ENCODE measurements around the gene KLHL9. TPM values are rescaled to one million over a fixed set of nuclear protein-coding genes. Genes with fewer than 3 reads are reported as not detected.
A peak's percentile ranks its signal among the peaks of the same experiment; 100 is the strongest.
"Not testable (repeated sequence)": the region's sequence is repeated elsewhere in the genome, so short reads cannot be mapped to it uniquely, and the experiment has no call there.

KLHL9 gene
- total RNA-seq, 3 donors from 2014 or later (not counting 1 experiment from before 2014, with no cell fraction given): 13.5 to 17.2 (median 13.6) TPM

DNA sequence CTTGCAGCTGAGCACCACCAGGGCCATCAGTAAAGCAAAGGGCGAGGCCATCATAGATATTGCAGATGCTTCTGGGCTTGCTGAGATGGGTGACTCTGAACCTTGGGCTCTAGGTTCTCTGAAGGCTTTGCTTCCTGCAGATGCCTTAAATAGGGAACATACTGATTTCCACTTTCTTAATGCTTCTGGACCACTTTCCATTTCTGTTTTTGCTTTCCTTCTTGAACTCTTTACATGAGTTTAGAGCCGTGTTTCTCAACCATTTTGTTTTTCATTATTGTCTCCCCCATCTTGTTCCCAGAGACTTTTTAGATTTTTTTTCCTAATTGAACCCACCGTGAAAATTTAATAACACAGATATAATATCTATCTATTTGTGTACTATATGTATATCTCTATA lies 32.8 kb upstream of the KLHL9 start, which contains the start of gene IFNA13:
Gene IFNA13, minus strand, starts transcription at position 101 of the 400 bp plus-strand sequence. Its CDS starts 47 bp downstream, at position 54.
- H3K27me3 Mint-ChIP-seq (ENCODE audit: low read depth in 2 of 2): peaks cover 24 to 45% of the 10 kb centered on the region in 2 donors
- intact Hi-C loops (cut with micrococcal nuclease): no loop called here

DNA sequence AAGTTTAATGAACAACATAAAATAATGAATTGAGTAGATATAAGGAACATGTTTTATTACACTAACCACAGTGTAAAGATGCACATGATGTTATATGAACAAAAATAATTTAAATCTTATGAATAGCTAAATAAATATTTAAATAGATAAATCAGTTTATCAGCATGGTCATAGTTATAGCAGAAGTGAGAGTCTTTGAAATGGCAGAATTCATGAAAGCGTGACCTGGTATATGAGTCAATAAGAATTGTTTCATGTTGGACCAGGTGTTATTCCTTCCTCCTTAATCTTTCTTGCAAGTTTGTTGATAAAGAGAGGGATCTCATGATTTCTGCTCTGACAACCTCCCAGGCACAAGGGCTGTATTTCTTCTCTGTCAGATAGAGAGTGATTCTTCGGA lies 32.0 kb upstream of the KLHL9 start:
- H3K27me3 ChIP-seq (ENCODE audit: control insufficient read depth, insufficient read depth, low read length); H3K36me3 ChIP-seq (ENCODE audit: control insufficient read depth, insufficient read depth, low read length); H3K9me3 ChIP-seq (ENCODE audit: control insufficient read depth, insufficient read depth, low read length); H3K9me3 Mint-ChIP-seq; H3K4me3 Mint-ChIP-seq; DNase-seq; H3K4me3 ChIP-seq (ENCODE audit: low read length); ATAC-seq; H3K27ac ChIP-seq (ENCODE audit: low read length); intact Hi-C loops (cut with micrococcal nuclease); H3K4me1 Mint-ChIP-seq; H3K36me3 Mint-ChIP-seq; H3K4me1 ChIP-seq (ENCODE audit: control insufficient read depth, insufficient read depth, low read length); H3K27ac Mint-ChIP-seq: not testable (repeated sequence)
- WGBS (ENCODE audit: insufficient coverage): no CpG with 5 or more reads among the region's 2 CpGs
- peaks cover 22 to 42% of the 10 kb centered on the region in 2 donors for H3K27me3 Mint-ChIP-seq (ENCODE audit: low read depth in 2 of 2)

More for the DNA sequence above, 32.8 kb upstream of the KLHL9 start, which contains the start of gene IFNA13:
- Mint-ChIP-seq H3K36me3 (no peaks in the 10 kb centered on the region), H3K27ac (no peak within 1 kb of the TSS), H3K4me1 (no peaks in the 10 kb centered on the region), H3K9me3 (no peaks in the 10 kb centered on the region), H3K4me3 (no peak within 1 kb of the TSS)
- DNase-seq (no peak), ATAC-seq (no peak)
- WGBS (ENCODE audit: insufficient coverage): 94% methylated on average over 2 of the region's 3 CpGs
- H3K4me1 ChIP-seq (ENCODE audit: control insufficient read depth, insufficient read depth, low read length): no peaks in the 10 kb centered on the region
- no peak within 1 kb of the TSS for H3K27ac ChIP-seq (ENCODE audit: low read length)
- no peak within 1 kb of the TSS for H3K4me3 ChIP-seq (ENCODE audit: low read length)
- no peaks in the 10 kb centered on the region for H3K36me3 ChIP-seq (ENCODE audit: control insufficient read depth, insufficient read depth, low read length)
- no peaks in the 10 kb centered on the region for H3K9me3 ChIP-seq (ENCODE audit: control insufficient read depth, insufficient read depth, low read length)
- TF ChIP-seq CTCF (IDR thresholded peaks at IDR 0.05): no peak
- peaks cover 7% of the 10 kb centered on the region for H3K27me3 ChIP-seq (ENCODE audit: control insufficient read depth, insufficient read depth, low read length)

GRCh38 chr9:21362287-21362686 lies 27.1 kb upstream of the KLHL9 start:
- Histone ChIP-seq H3K27ac (ENCODE audit: low read length) (no peak overlapping the region), H3K36me3 (ENCODE audit: control insufficient read depth, insufficient read depth, low read length) (no peaks in the 10 kb centered on the region), H3K4me1 (ENCODE audit: control insufficient read depth, insufficient read depth, low read length) (peaks cover 7% of the 10 kb centered on the region), H3K4me3 (ENCODE audit: low read length) (no peak overlapping the region), H3K9me3 (ENCODE audit: control insufficient read depth, insufficient read depth, low read length) (no peaks in the 10 kb centered on the region), H3K27me3 (ENCODE audit: control insufficient read depth, insufficient read depth, low read length) (peaks cover 4% of the 10 kb centered on the region)
- ATAC-seq (no peak), DNase-seq (no peak)
- peaks cover 15 to 27% of the 10 kb centered on the region in 2 donors for H3K27me3 Mint-ChIP-seq (ENCODE audit: low read depth in 2 of 2)
- intact Hi-C loops (cut with micrococcal nuclease): no loop called here
- H3K36me3 Mint-ChIP-seq: no peaks in the 10 kb centered on the region
- TF ChIP-seq CTCF (IDR thresholded peaks at IDR 0.05): no peak
- no peak overlapping the region for H3K4me3 Mint-ChIP-seq
- 97% methylated on average over 3 of the region's 8 CpGs for WGBS (ENCODE audit: insufficient coverage)
- no peak overlapping the region for H3K27ac Mint-ChIP-seq
- H3K4me1 Mint-ChIP-seq: peaks cover 9 to 14% of the 10 kb centered on the region in 2 donors
- no peaks in the 10 kb centered on the region for H3K9me3 Mint-ChIP-seq

- no peaks in the 10 kb centered on the region for H3K27me3 ChIP-seq (ENCODE audit: control insufficient read depth, insufficient read depth, low read length)
- peak overlapping the region; percentile 73 to 74 for H3K27ac Mint-ChIP-seq
- TF ChIP-seq CTCF (IDR thresholded peaks at IDR 0.05): no peak
- 36% methylated on average over 4 of the region's 7 CpGs for WGBS (ENCODE audit: insufficient coverage)
- DNase-seq: peak in 1 of 2 donors; percentile 36
- H3K27me3 Mint-ChIP-seq (ENCODE audit: low read depth in 2 of 2): peaks cover 9 to 12% of the 10 kb centered on the region in 2 donors
- H3K9me3 ChIP-seq (ENCODE audit: control insufficient read depth, insufficient read depth, low read length): no peaks in the 10 kb centered on the region
- no peaks in the 10 kb centered on the region for H3K36me3 Mint-ChIP-seq
- peak overlapping the region; percentile 35 for H3K27ac ChIP-seq (ENCODE audit: low read length)
- peaks cover 0 to 4% of the 10 kb centered on the region in 2 donors for H3K9me3 Mint-ChIP-seq
- peaks cover 10 to 15% of the 10 kb centered on the region in 2 donors for H3K4me1 Mint-ChIP-seq
- ATAC-seq: peak; percentile 50 to 58 (median 50)
- H3K4me3 ChIP-seq (ENCODE audit: low read length): no peak overlapping the region
- H3K36me3 ChIP-seq (ENCODE audit: control insufficient read depth, insufficient read depth, low read length): no peaks in the 10 kb centered on the region
- peak overlapping the region; percentile 67 for H3K4me3 Mint-ChIP-seq
- intact Hi-C loops (cut with micrococcal nuclease): no loop called here
- H3K4me1 ChIP-seq (ENCODE audit: control insufficient read depth, insufficient read depth, low read length): peaks cover 7% of the 10 kb centered on the region
Measured at GRCh38 chr9:21357479-21358460, 22.6 kb upstream of the KLHL9 start.
